Testis (tissue), 3 donors: ENCODE results near the gene PRRC2A. TPM values are rescaled to one million over a fixed set of nuclear protein-coding genes. Genes with fewer than 3 reads are reported as not detected.
"Not testable (repeated sequence)": the region's sequence is repeated elsewhere in the genome, so short reads cannot be mapped to it uniquely, and the experiment has no call there.

Source experiments
- DNase-seq: peaks from one replicate; pipeline ENCODE4 v3.0.0-alpha.2; 2019
- H3K27ac ChIP-seq, 2 donors: fragments of 200-600 bp; sonication (generic); one replicate each; pipeline ENCODE4 v1.5.1; 2019
- H3K27me3 ChIP-seq: fragments of 200-600 bp; sonication (generic); one replicate; pipeline ENCODE4 v1.5.1; 2019
- H3K36me3 ChIP-seq: fragments of 200-600 bp; sonication (generic); one replicate; pipeline ENCODE4 v1.5.1; 2017; ENCODE audit warnings: low read depth; ENCODE audit errors: missing control alignments
- H3K4me1 ChIP-seq: fragments of 200-600 bp; sonication (generic); one replicate; pipeline ENCODE4 v1.5.1; 2019
- H3K4me3 ChIP-seq, 2 donors: fragments of 200-600 bp; sonication (generic); one replicate each; pipeline ENCODE4 v1.5.1; 2017 to 2019
- H3K9me3 ChIP-seq: fragments of 200-600 bp; sonication (generic); one replicate; pipeline ENCODE4 v1.5.1; 2017
- POLR2A ChIP-seq: fragments of 450-650 bp; IDR thresholded peaks from one replicate; pipeline ENCODE4 v1.6.1; 2017; ENCODE audit warnings: antibody characterized with exemption, mild to moderate bottlenecking, moderate library complexity
- WGBS, 2 donors: methylation state at CpG; one replicate each; pipeline ENCODE4 v1.1.5; 2018; 5-methylcytosine and 5-hydroxymethylcytosine counted together
- intact Hi-C: fragments of 100-400 bp; cut with DNase I; formaldehyde crosslinking; loops from one replicate; pipeline ENCODE4 v1.15.1; 2023; ENCODE audit warnings: low total_unique reads
- polyA plus RNA-seq: library from polyadenylated mRNA; stranded (reverse); fragments of 350-450 nt; fragmentation: Illumina TruSeq; extraction: RNeasy Lipid Tissue Mini Kit (QIAGEN cat#74804); gene quantifications from one replicate; pipeline ENCODE4 v1.2.3, GENCODE V29; 2014; ENCODE audit warnings: low read depth, low replicate concordance; ENCODE audit not compliant: insufficient read depth
- total RNA-seq, 2 donors: library from RNA; depleted of rRNA; stranded (reverse); fragments of >200 nt; gene quantifications; one replicate each; pipeline ENCODE4 v1.2.3, GENCODE V29; 2016
- TF ChIP-seq, protein P1 (sequence below), 3 experiments: fragments of 450-650 bp in 2 of 3; fragments of 200-600 bp in 1 of 3; sonication (generic) in 1 of 3; IDR thresholded peaks; one replicate each; pipeline ENCODE4 v1.5.1; 2016 to 2019; ENCODE audit warnings: antibody characterized with exemption in 3 of 3, mild to moderate bottlenecking in 2 of 3, moderate library complexity in 1 of 3

Gene PRRC2A
- total and polyA plus RNA-seq, 3 donors from 2014 or later = 288 to 473 (median 301) TPM

DNA sequence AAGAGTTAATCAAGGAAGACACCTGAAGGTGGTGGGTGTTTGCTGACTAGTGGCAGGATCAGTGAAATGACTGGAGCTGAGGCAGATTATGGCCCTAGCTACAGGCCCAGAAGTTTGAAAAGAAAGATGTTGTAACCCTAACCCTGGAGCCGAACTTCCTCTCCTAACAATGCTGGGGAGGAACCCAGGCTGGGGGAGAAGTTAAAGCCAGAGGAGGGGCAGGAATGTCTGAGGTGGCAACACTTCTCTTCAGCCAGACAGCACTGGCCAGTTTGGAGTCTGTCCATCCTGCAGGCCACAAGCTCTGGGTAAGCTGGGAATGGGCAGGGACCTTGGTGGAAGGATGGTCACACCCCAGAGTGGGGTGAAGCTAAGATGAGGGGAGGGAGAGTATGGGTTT, 34.5 kb upstream of the PRRC2A start, which contains the start of gene LST1:
Gene LST1 (plus strand): TSS at position 270 of the 400 bp plus-strand sequence. CDS start 1,023 bp downstream, outside the sequence.
- intact Hi-C loops = no loop called here
- Histone ChIP-seq H3K9me3 (no peaks in the 10 kb centered on the region), H3K4me3 (no peak within 1 kb of the TSS), H3K27me3 (no peaks in the 10 kb centered on the region), H3K36me3 (no peaks in the 10 kb centered on the region), H3K27ac (no peak within 1 kb of the TSS), H3K4me1 (no peaks in the 10 kb centered on the region)
- 56 to 73% methylated on average over 1 of the region's 1 CpG for WGBS, 2 donors
- TF ChIP-seq POLR2A = no peak
- TF ChIP-seq, protein P1, sequence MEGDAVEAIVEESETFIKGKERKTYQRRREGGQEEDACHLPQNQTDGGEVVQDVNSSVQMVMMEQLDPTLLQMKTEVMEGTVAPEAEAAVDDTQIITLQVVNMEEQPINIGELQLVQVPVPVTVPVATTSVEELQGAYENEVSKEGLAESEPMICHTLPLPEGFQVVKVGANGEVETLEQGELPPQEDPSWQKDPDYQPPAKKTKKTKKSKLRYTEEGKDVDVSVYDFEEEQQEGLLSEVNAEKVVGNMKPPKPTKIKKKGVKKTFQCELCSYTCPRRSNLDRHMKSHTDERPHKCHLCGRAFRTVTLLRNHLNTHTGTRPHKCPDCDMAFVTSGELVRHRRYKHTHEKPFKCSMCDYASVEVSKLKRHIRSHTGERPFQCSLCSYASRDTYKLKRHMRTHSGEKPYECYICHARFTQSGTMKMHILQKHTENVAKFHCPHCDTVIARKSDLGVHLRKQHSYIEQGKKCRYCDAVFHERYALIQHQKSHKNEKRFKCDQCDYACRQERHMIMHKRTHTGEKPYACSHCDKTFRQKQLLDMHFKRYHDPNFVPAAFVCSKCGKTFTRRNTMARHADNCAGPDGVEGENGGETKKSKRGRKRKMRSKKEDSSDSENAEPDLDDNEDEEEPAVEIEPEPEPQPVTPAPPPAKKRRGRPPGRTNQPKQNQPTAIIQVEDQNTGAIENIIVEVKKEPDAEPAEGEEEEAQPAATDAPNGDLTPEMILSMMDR (IDR thresholded peaks at IDR 0.05) = no peak
- no peak for DNase-seq

DNA sequence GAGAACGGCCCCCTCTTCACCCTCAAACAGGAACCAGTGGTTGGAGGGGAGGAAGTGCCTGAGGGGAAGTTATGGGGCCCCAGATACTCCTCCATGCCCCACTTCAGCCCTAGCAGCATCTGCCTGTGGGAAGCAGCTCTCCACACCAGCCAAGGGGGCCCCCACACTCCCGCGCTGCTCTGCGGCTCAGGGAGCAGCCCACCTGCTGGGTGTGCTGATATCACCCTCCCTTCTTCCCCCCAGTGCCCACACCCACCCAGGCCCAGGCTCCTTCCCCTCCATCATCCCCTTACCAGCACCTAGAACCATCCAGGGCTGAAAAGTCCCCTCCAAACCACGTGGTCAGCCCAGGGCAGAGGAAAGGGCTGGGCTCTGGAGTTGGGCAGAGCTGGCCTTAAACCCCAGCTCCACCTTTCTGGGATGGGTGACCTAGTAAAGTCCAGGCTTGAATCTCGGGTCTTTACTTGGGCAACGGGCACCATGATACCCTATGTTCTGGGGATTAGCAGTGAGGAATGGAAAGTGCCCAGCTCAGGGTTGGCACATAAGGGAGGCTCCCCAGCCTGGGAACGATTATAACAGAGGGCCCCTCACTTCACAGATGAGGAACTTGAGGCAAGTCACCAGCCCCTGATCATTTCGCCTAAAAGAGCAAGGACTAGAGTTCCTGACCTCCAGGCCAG, 33.8 kb upstream of the PRRC2A start:
- no peak overlapping the region for H3K4me3 ChIP-seq
- no peak overlapping the region for H3K27ac ChIP-seq
- no peaks in the 10 kb centered on the region for H3K9me3 ChIP-seq
- no peaks in the 10 kb centered on the region for H3K36me3 ChIP-seq
- intact Hi-C loops = no loop called here
- 62 to 73% methylated on average over 8 to 9 of the region's 9 CpGs for WGBS, 2 donors
- no peak for DNase-seq
- H3K4me1 ChIP-seq = no peaks in the 10 kb centered on the region
- H3K27me3 ChIP-seq = no peaks in the 10 kb centered on the region
- TF ChIP-seq, protein P1 (IDR thresholded peaks at IDR 0.05) = no peak
- no peak for TF ChIP-seq POLR2A

DNA sequence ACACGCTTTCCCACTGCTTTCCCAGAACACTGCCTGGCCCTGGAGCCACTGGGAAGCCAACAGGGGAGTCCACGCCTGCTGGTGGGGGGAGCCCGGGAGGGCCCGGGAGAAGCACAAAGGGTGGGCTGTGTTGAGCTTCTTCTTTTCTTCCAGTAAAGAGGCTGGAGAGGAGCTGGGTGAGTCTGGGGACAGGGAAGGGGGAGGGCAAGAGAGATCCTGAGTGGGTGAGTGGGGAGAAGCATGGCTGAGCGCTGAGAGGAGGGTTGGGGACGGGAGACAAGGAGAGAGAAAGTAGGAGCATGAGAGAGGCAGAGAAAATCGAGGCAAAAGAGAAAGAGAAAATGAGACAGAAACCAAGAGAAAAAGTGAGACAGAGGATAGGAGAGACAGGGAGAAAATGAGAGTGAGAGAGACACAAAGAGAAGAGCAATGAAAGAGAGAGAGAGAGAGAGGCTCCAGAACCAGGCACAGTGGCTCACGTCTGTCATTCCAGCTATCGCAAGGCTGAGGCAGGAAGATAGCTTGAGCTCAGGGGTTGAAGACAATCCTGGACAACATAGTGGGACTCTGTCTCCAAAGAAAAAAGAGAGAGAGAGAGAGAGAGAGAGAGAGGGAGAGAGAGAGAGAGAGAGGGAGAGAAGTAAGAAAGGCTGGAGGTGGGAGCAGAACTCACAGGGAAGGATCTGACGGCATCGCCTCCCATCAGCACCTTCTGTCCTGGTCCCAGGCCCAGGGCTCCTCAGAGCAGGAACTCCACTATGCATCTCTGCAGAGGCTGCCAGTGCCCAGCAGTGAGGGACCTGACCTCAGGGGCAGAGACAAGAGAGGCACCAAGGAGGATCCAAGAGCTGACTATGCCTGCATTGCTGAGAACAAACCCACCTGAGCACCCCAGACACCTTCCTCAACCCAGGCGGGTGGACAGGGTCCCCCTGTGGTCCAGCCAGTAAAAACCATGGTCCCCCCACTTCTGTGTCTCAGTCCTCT, 32.4 kb upstream of the PRRC2A start:
- WGBS, 2 donors = 66 to 67% methylated on average over 11 to 12 of the region's 12 CpGs
- intact Hi-C loops = no loop called here
- H3K27ac ChIP-seq = no peak overlapping the region

GRCh38 chr6:31588871-31589650, 31.5 kb upstream of the PRRC2A start:
- H3K27ac ChIP-seq = no peak overlapping the region
- H3K9me3 ChIP-seq = no peaks in the 10 kb centered on the region
- WGBS, 2 donors = 56 to 67% methylated on average over 9 of the region's 9 CpGs
- no peaks in the 10 kb centered on the region for H3K36me3 ChIP-seq
- intact Hi-C loops = no loop called here
- DNase-seq = no peak
- H3K27me3 ChIP-seq = no peaks in the 10 kb centered on the region
- TF ChIP-seq, protein P1 (IDR thresholded peaks at IDR 0.05) = no peak
- TF ChIP-seq POLR2A = no peak
- no peaks in the 10 kb centered on the region for H3K4me1 ChIP-seq
- H3K4me3 ChIP-seq = no peak overlapping the region

More for the DNA sequence above, 32.4 kb upstream of the PRRC2A start:
- no peak overlapping the region for H3K4me3 ChIP-seq
- no peaks in the 10 kb centered on the region for H3K27me3 ChIP-seq
- no peaks in the 10 kb centered on the region for H3K36me3 ChIP-seq
- no peaks in the 10 kb centered on the region for H3K4me1 ChIP-seq
- H3K9me3 ChIP-seq = no peaks in the 10 kb centered on the region
- no peak for DNase-seq
- TF ChIP-seq, protein P1 (IDR thresholded peaks at IDR 0.05) = no peak
- no peak for TF ChIP-seq POLR2A

GRCh38 chr6:31590691-31591090, 29.8 kb upstream of the PRRC2A start:
- not testable (repeated sequence) for H3K27me3 ChIP-seq, H3K36me3 ChIP-seq, H3K27ac ChIP-seq, H3K4me3 ChIP-seq, DNase-seq, H3K4me1 ChIP-seq, H3K9me3 ChIP-seq
- intact Hi-C loops = loop anchor here (10.0 kb wide), 1 partner anchor 46 kb away; the partner anchor contains the start of genes ATP6V1G2, DDX39B and NFKBIL1
- WGBS, 2 donors = 76 to 91% methylated on average over 5 of the region's 5 CpGs
